ENCODE measurements around the gene PRPF31. TPM values are rescaled to one million over a fixed set of nuclear protein-coding genes. Genes with fewer than 3 reads are reported as not detected.

The PRPF31 gene
- total RNA-seq, 1 donor from 2014 or later = 68.3 TPM

GRCh38 chr19:54152267-54152666, 36.7 kb downstream of the PRPF31 start:
- DNase-seq (ENCODE audit: low read depth) = no peak
- peaks cover 8% of the 10 kb centered on the region for H3K36me3 ChIP-seq (ENCODE audit: control insufficient read depth, insufficient read depth, low read length)
- H3K27me3 ChIP-seq (ENCODE audit: control insufficient read depth, insufficient read depth, low read length) = no peaks in the 10 kb centered on the region
- H3K4me3 ChIP-seq (ENCODE audit: low read depth, low read length) = no peak overlapping the region
- TF ChIP-seq, protein P1, sequence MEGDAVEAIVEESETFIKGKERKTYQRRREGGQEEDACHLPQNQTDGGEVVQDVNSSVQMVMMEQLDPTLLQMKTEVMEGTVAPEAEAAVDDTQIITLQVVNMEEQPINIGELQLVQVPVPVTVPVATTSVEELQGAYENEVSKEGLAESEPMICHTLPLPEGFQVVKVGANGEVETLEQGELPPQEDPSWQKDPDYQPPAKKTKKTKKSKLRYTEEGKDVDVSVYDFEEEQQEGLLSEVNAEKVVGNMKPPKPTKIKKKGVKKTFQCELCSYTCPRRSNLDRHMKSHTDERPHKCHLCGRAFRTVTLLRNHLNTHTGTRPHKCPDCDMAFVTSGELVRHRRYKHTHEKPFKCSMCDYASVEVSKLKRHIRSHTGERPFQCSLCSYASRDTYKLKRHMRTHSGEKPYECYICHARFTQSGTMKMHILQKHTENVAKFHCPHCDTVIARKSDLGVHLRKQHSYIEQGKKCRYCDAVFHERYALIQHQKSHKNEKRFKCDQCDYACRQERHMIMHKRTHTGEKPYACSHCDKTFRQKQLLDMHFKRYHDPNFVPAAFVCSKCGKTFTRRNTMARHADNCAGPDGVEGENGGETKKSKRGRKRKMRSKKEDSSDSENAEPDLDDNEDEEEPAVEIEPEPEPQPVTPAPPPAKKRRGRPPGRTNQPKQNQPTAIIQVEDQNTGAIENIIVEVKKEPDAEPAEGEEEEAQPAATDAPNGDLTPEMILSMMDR (IDR thresholded peaks at IDR 0.05; ENCODE audit: insufficient read depth, low read length, poor library complexity, severe bottlenecking) = no peak

- DNase-seq (ENCODE audit: low read depth) = no peak
- Histone ChIP-seq H3K4me3 (ENCODE audit: low read depth, low read length) (no peak overlapping the region), H3K27me3 (ENCODE audit: control insufficient read depth, insufficient read depth, low read length) (no peaks in the 10 kb centered on the region), H3K36me3 (ENCODE audit: control insufficient read depth, insufficient read depth, low read length) (peaks cover 8% of the 10 kb centered on the region)
- TF ChIP-seq, protein P1 (IDR thresholded peaks at IDR 0.05; ENCODE audit: insufficient read depth, low read length, poor library complexity, severe bottlenecking) = no peak
These were observed 37.4 kb downstream of the PRPF31 start for GRCh38 chr19:54152878-54153524.

DNA sequence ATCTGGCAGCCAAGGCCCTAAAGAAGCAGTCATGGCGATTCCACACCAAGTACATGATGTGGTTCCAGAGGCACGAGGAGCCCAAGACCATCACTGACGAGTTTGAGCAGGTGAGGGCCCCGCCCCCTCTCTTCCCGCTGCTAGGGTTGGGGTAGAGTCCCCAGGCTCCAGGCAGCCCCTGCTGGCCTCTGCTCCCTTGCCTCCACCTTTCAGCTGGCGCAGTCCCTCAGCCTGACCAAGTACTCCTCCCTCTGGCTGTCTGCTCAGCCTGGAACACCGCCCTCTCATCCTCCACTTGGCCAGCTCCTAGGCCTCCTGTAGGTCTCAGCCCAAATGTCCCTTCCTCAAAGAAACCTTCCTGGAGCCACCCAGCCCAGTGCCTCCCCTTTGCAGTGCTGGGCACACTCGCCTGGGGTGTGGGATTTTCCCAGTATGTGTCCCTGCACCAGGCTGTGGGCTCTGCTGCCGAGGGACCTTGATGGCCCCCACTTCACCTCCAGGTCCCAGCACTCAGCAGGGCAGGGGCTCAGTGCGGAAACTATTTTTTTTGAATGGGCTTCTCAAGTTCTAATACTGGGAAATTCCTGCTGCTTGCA, 38.3 kb downstream of the PRPF31 start:
- H3K36me3 ChIP-seq (ENCODE audit: control insufficient read depth, insufficient read depth, low read length) = peaks cover 8% of the 10 kb centered on the region

GRCh38 chr19:54154603-54155345, 39.2 kb downstream of the PRPF31 start:
- H3K27me3 ChIP-seq (ENCODE audit: control insufficient read depth, insufficient read depth, low read length) = no peaks in the 10 kb centered on the region
- no peak overlapping the region for H3K4me3 ChIP-seq (ENCODE audit: low read depth, low read length)
- peaks cover 5% of the 10 kb centered on the region for H3K36me3 ChIP-seq (ENCODE audit: control insufficient read depth, insufficient read depth, low read length)
- TF ChIP-seq, protein P1 (IDR thresholded peaks at IDR 0.05; ENCODE audit: insufficient read depth, low read length, poor library complexity, severe bottlenecking) = no peak
- no peak for DNase-seq (ENCODE audit: low read depth)

More for the DNA sequence above, 38.3 kb downstream of the PRPF31 start:
- TF ChIP-seq, protein P1 (IDR thresholded peaks at IDR 0.05; ENCODE audit: insufficient read depth, low read length, poor library complexity, severe bottlenecking) = no peak
- no peak overlapping the region for H3K4me3 ChIP-seq (ENCODE audit: low read depth, low read length)
- DNase-seq (ENCODE audit: low read depth) = no peak
- H3K27me3 ChIP-seq (ENCODE audit: control insufficient read depth, insufficient read depth, low read length) = no peaks in the 10 kb centered on the region

GRCh38 chr19:54155694-54156093, 40.1 kb downstream of the PRPF31 start:
- TF ChIP-seq, protein P1 (IDR thresholded peaks at IDR 0.05; ENCODE audit: insufficient read depth, low read length, poor library complexity, severe bottlenecking) = no peak
- no peak for DNase-seq (ENCODE audit: low read depth)
- Histone ChIP-seq H3K36me3 (ENCODE audit: control insufficient read depth, insufficient read depth, low read length) (peaks cover 5% of the 10 kb centered on the region), H3K4me3 (ENCODE audit: low read depth, low read length) (no peak overlapping the region), H3K27me3 (ENCODE audit: control insufficient read depth, insufficient read depth, low read length) (no peaks in the 10 kb centered on the region)

Data from kidney epithelial cell (primary cell).